GM12878 (cell line): ENCODE results near the gene PHPT1. TPM values are rescaled to one million over a fixed set of nuclear protein-coding genes. Genes with fewer than 3 reads are reported as not detected.
A peak's percentile ranks its signal among the peaks of the same experiment; 100 is the strongest.
"Not testable (repeated sequence)": the region's sequence is repeated elsewhere in the genome, so short reads cannot be mapped to it uniquely, and the experiment has no call there.

ENCODE experiments used
- ATAC-seq: fragments of 200-7000 bp; cut with Tn5 transposase; 3 replicates; pipeline ENCODE4 v1.9.1; 2020; ENCODE audit warnings: mild to moderate bottlenecking, moderate library complexity
- BruUV-seq: library from RNA; stranded (reverse); fragments of 400-500 nt; replicated peaks from 2 replicates; lab custom pipeline; 2021; lab: Mats Ljungman, UMichigan
- CTCF ChIA-PET: fragments of 300-600 bp; sonication (Branson Sonifier 250); formaldehyde crosslinking; extraction: SDS; loops from one replicate; lab custom pipeline; 2021; ENCODE audit warnings: inconsistent platforms; lab: Yijun Ruan, JAX
- POLR2A ChIA-PET: fragments of 350-600 bp; formaldehyde crosslinking; extraction: SDS; loops from one replicate; lab custom pipeline; 2021; ENCODE audit warnings: inconsistent platforms; lab: Charles Lee
- RAD21 ChIA-PET: fragments of 300-600 bp; sonication (Branson Sonifier 250); formaldehyde crosslinking; loops from one replicate; lab custom pipeline; 2023; ENCODE audit warnings: antibody characterized with exemption; ENCODE audit not compliant: unreplicated experiment; lab: Charles Lee
- SMC1A ChIA-PET: fragments of 300-600 bp; sonication (Branson Sonifier 250); formaldehyde crosslinking; loops from one replicate; lab custom pipeline; 2023; ENCODE audit not compliant: unreplicated experiment, uncharacterized antibody; lab: Charles Lee
- DNase-seq: peaks from one replicate; pipeline ENCODE4 v3.0.0-alpha.2; 2011; ENCODE audit warnings: low read depth, low spot score
- FAIRE-seq: peaks from 3 replicates; lab custom pipeline; 2011; peaks lifted over from hg19 to GRCh38; lab: Jason Lieb, UNC
- H2AFZ ChIP-seq: 2 replicates; pipeline ENCODE4 v1.6.0; 2011; ENCODE audit warnings: low read depth, low read length, control low read depth; ENCODE audit not compliant: control insufficient read depth
- H3K27ac ChIP-seq: 2 replicates; pipeline ENCODE4 v1.5.1; 2011; ENCODE audit warnings: control low read depth; ENCODE audit not compliant: control insufficient read depth, insufficient read depth
- H3K27me3 ChIP-seq, 2 experiments: replicated peaks in 1 of 2; 2 replicates each; pipeline versions ENCODE4 v1.6.0 to v1.6.1; 2011; ENCODE audit warnings: low read length in 1 of 2; ENCODE audit not compliant: control insufficient read depth in 2 of 2, insufficient read depth in 2 of 2
- H3K36me3 ChIP-seq, 2 experiments: 2 replicates each; pipeline ENCODE4 v1.5.1; 2011; ENCODE audit warnings: low read length in 1 of 2; ENCODE audit not compliant: control insufficient read depth in 2 of 2, insufficient read depth in 2 of 2
- H3K4me1 ChIP-seq: 2 replicates; pipeline ENCODE4 v1.6.1; 2011; ENCODE audit warnings: mild to moderate bottlenecking, low read length, moderate library complexity, mixed read lengths; ENCODE audit not compliant: control insufficient read depth, insufficient read depth
- H3K4me2 ChIP-seq: 2 replicates; pipeline ENCODE4 v1.6.0; 2011; ENCODE audit warnings: control low read depth; ENCODE audit not compliant: control insufficient read depth, insufficient read depth
- H3K4me3 ChIP-seq: fragments of 200-600 bp; sonication (generic); 2 replicates; pipeline ENCODE4 v1.5.1; 2016
- H3K79me2 ChIP-seq: 2 replicates; pipeline ENCODE4 v1.6.0; 2011; ENCODE audit warnings: low read length; ENCODE audit not compliant: control insufficient read depth, insufficient read depth
- H3K9ac ChIP-seq: 2 replicates; pipeline ENCODE4 v1.8.0; 2011; ENCODE audit warnings: low read length, control low read depth, mixed read lengths; ENCODE audit not compliant: control insufficient read depth, insufficient read depth
- H3K9me3 ChIP-seq: replicated peaks from 3 replicates; pipeline ENCODE4 v1.5.1; 2011; ENCODE audit warnings: mild to moderate bottlenecking, low read length; ENCODE audit not compliant: control insufficient read depth, insufficient read depth
- H4K20me1 ChIP-seq: 2 replicates; pipeline ENCODE4 v1.6.0; 2011; ENCODE audit not compliant: control insufficient read depth, insufficient read depth
- CHD2 ChIP-seq: IDR thresholded peaks from 2 replicates; pipeline ENCODE4 v1.6.1; 2011; ENCODE audit warnings: low read depth, low read length, improper control_type of control experiment, borderline replicate concordance
- IKZF2 ChIP-seq, 2 experiments: fragments of 450-650 bp; IDR thresholded peaks; 2 replicates each; pipeline ENCODE4 v1.6.1; 2017; ENCODE audit warnings: mild to moderate bottlenecking in 2 of 2, moderate library complexity in 2 of 2
- NKRF ChIP-seq: fragments of 450-650 bp; conservative IDR thresholded peaks from 2 replicates; pipeline ENCODE4 v1.6.1; 2017; ENCODE audit warnings: mild to moderate bottlenecking, moderate library complexity
- POLR2A ChIP-seq: IDR thresholded peaks from 2 replicates; pipeline ENCODE4 v1.6.1; 2011; ENCODE audit warnings: low read depth, mild to moderate bottlenecking, low read length
- TARDBP ChIP-seq: IDR thresholded peaks from 2 replicates; pipeline ENCODE4 v1.6.1; 2016; ENCODE audit warnings: borderline replicate concordance
- ZBTB4 ChIP-seq: fragments of 450-650 bp; formaldehyde crosslinking; IDR thresholded peaks from 2 replicates; pipeline ENCODE4 v1.4.0; 2022; ENCODE audit warnings: mild to moderate bottlenecking, moderate library complexity
- WGBS: methylation state at CpG from one replicate; pipeline ENCODE4 v1.1.6; 2016; ENCODE audit warnings: low lambda C conversion rate; ENCODE audit not compliant: insufficient replicate concordance, insufficient coverage; ENCODE audit errors: missing lambda C conversion rate; 5-methylcytosine and 5-hydroxymethylcytosine counted together
- in situ Hi-C: fragments of 300-500 bp; cut with MboI; formaldehyde crosslinking; loops from 9 replicates; pipeline ENCODE4 v1.14.3; 2018; ENCODE audit warnings: mixed read lengths
- intact Hi-C: fragments of 100-400 bp; cut with micrococcal nuclease; formaldehyde crosslinking; loops from one replicate; pipeline ENCODE4 v1.14.2; 2022; ENCODE audit not compliant: unreplicated experiment
- polyA plus RNA-seq, 11 experiments: library from polyadenylated mRNA; depleted of rRNA in 4 of 11; unstranded in 6 of 11; stranded (reverse) in 5 of 11; fragments of >200 nt; fragmentation: Nextera tagmentation in 4 of 11; fragmentation: Illumina TruSeq in 1 of 11; extraction: Ambion mirVana in 4 of 11; extraction: Trizol in 1 of 11; gene quantifications; 1 replicate in 1 of 11; 2 replicates in 10 of 11; pipeline versions ENCODE4 v1.2.1 to v1.2.3, GENCODE V29; 2011 to 2016; ENCODE audit warnings: inconsistent platforms in 2 of 11, missing spikeins in 2 of 11, low read depth in 1 of 11
- total RNA-seq, 4 experiments: library from RNA; depleted of rRNA in 3 of 4; stranded (reverse); fragments of >200 nt in 3 of 4; fragmentation: Illumina TruSeq in 1 of 4; extraction: Trizol in 1 of 4; gene quantifications; 2 replicates each; pipeline versions ENCODE4 v1.2.1 to v1.2.3, GENCODE V29; 2013 to 2021

The PHPT1 gene
- total and polyA plus RNA-seq, 10 of the 15 experiments (the other 5 are each of a cell fraction or from before 2014, with no cell fraction given) = 56.2 to 323 (median 140) TPM

DNA sequence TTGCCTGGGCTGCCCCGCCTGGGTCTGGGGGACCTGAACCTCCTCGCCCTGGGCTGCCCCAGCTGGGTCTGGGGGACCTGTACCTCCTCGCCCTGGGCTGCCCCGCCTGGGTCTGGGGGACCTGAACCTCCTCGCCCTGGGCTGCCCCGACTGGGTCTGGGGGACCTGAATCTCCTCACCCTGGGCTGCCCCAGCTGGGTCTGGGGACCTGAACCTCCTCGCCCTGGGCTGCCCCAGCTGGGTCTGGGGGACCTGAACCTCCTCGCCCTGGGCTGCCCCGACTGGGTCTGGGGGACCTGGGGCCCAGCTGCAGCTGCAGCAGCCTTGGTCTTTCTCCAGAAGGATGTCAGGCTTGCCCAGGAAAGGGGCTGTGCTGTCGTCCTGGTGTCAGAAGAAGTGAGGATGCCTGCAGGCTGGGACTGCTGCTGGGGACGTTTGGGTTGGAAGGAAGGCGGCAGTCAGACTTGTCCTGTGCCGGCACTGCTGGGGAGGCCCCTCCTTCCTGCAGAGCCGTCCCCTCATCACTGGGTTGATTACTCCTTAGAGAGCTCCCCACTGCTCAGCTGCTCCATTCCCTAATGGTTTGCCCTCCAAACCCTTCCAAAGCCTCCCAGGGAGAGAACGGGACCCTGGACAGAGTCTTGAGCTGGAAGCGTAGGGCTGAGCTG, 15.7 kb upstream of the PHPT1 start:
- intact Hi-C loops, RAD21 ChIA-PET, SMC1A ChIA-PET, H3K27me3 ChIP-seq, H3K4me3 ChIP-seq, ATAC-seq, H3K79me2 ChIP-seq, H3K4me2 ChIP-seq, H4K20me1 ChIP-seq, H2AFZ ChIP-seq, H3K9me3 ChIP-seq, H3K27ac ChIP-seq, DNase-seq, FAIRE-seq, in situ Hi-C loops, H3K9ac ChIP-seq, BruUV-seq, H3K4me1 ChIP-seq: not testable (repeated sequence)
- ChIA-PET CTCF (interaction anchor here (0.7 to 1.5 kb wide), 3 partner anchors 9 to 202 kb away, joined by 3 to 4 read pairs (median 3); partner anchors contain the start of gene AJM1), POLR2A (interaction anchor here (0.6 kb wide), 1 partner anchor 11 kb away, joined by 3 read pairs; no protein-coding TSS in a partner anchor)
- H3K36me3 ChIP-seq = peaks cover 3 to 12% of the 10 kb centered on the region in 2 experiments; a peak in 3 of 4 replicates
- 86% methylated on average over 16 of the region's 16 CpGs for WGBS
- peak; percentile 43; the same call in 1 of the 2 replicates for TF ChIP-seq POLR2A

GRCh38 chr9:136835162-136835931, 13.9 kb upstream of the PHPT1 start:
- ChIA-PET RAD21 (no interaction called here), POLR2A (interaction anchor here (0.6 kb wide), 1 partner anchor 248 kb away, joined by 3 read pairs; no protein-coding TSS in a partner anchor), CTCF (interaction anchor here (0.6 to 1.4 kb wide), 3 partner anchors 22 to 200 kb away, joined by 3 to 5 read pairs (median 3); no protein-coding TSS in a partner anchor), SMC1A (no interaction called here)
- FAIRE-seq (no peak), ATAC-seq (no peak), DNase-seq (no peak)
- Histone ChIP-seq H3K9ac (no peak overlapping the region), H3K4me3 (no peak overlapping the region), H3K27ac (no peak overlapping the region), H4K20me1 (no peaks in the 10 kb centered on the region), H3K9me3 (no peaks in the 10 kb centered on the region), H3K36me3 (peaks cover 0 to 2% of the 10 kb centered on the region in 2 experiments; a peak in 2 of 4 replicates), H3K79me2 (no peaks in the 10 kb centered on the region), H3K27me3 (no peaks in the 10 kb centered on the region), H3K4me2 (no peak overlapping the region), H3K4me1 (no peaks in the 10 kb centered on the region), H2AFZ (no peak overlapping the region)
- WGBS = 95% methylated on average over 36 of the region's 36 CpGs
- no TSS peak for BruUV-seq
- in situ Hi-C loops = no loop called here
- no peak for TF ChIP-seq TARDBP
- TF ChIP-seq CHD2 = no peak
- TF ChIP-seq NKRF = no peak
- TF ChIP-seq IKZF2 (IDR thresholded peaks at IDR 0.05) = no peak
- TF ChIP-seq POLR2A = peak; percentile 57; the same call in 1 of the 2 replicates
- TF ChIP-seq ZBTB4 (CRISPR knock-in tag) = no peak
- intact Hi-C loops = no loop called here
